ENCODE data around the gene DLGAP3.

DNA sequence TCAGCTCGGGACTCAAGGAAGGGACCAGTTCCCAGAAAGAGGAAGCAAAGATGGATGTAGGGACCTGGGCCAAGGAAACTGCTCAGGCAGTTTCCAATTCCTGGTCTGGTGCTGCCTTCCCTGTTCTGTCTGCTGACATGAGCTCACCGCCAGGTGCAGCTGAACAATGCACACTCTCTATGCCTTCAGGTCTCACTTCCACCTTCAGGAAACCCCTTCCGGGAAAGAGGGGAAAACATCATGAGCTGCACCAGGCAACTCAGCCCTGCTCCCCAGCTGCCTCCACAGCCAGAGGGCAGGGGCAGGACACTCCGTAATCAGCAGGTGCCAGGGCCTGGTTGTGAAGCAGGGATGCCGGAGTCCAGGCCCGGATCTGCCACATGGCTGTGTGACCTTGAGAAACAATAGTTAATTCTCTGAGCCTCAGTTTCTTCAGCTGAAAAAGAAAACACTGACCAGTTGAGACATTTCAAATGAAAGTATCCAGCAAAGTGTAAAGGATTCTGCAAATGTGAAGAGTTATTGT, 97.7 kb downstream of the DLGAP3 start:
- TF ChIP-seq, protein P1, sequence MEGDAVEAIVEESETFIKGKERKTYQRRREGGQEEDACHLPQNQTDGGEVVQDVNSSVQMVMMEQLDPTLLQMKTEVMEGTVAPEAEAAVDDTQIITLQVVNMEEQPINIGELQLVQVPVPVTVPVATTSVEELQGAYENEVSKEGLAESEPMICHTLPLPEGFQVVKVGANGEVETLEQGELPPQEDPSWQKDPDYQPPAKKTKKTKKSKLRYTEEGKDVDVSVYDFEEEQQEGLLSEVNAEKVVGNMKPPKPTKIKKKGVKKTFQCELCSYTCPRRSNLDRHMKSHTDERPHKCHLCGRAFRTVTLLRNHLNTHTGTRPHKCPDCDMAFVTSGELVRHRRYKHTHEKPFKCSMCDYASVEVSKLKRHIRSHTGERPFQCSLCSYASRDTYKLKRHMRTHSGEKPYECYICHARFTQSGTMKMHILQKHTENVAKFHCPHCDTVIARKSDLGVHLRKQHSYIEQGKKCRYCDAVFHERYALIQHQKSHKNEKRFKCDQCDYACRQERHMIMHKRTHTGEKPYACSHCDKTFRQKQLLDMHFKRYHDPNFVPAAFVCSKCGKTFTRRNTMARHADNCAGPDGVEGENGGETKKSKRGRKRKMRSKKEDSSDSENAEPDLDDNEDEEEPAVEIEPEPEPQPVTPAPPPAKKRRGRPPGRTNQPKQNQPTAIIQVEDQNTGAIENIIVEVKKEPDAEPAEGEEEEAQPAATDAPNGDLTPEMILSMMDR (IDR thresholded peaks at IDR 0.05; ENCODE audit: low read depth, low read length, missing input control) = no peak
- TF ChIP-seq RAD21 (IDR thresholded peaks at IDR 0.05) (no peak), ZBTB33 (IDR thresholded peaks at IDR 0.05) (no peak), EGR1 (IDR thresholded peaks at IDR 0.05; ENCODE audit: low read depth in 2 of 2) (no peak), GABPA (IDR thresholded peaks at IDR 0.05 in 1 of 2, conservative IDR thresholded peaks at IDR 0.05 in 1 of 2) (no peak), TAF1 (conservative IDR thresholded peaks at IDR 0.05) (no peak), YY1 (IDR thresholded peaks at IDR 0.05) (no peak), REST (IDR thresholded peaks at IDR 0.05) (no peak), ATF3 (IDR thresholded peaks at IDR 0.05) (no peak), MAX (IDR thresholded peaks at IDR 0.05) (no peak), FOXA1 (IDR thresholded peaks at IDR 0.05) (no peak)

Measured in liver (tissue), 3 donors.